GM21786 (cell line): Measurements from ENCODE around the gene GPR157.
"Not testable (repeated sequence)": the region's sequence is repeated elsewhere in the genome, so short reads cannot be mapped to it uniquely, and the experiment has no call there.

Experiments
- ATAC-seq: cut with Tn5 transposase; IDR thresholded peaks from one replicate; pipeline ENCODE4 v1.9.1; 2021; ENCODE audit not compliant: unreplicated experiment

Gene GPR157

DNA sequence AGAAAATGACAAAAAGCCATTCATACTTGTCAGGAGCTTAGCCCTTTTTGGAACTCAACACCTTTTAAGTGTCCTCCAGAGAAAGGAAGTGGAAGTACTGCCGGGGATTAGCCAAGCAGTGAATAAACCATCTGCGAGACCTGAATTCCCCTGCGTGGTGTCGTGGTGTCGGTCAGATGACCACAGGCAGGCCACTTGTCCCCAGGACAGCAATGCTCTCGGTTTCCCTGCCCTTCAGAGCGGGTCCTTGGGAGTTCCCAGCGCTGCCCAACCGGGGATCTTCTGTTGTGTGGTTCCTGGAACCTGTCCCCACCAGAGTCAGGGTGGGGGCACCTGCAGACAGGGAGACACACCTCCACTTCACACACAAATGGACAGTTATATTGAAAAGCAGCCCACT is 9.2 kb downstream of the GPR157 start:
- ATAC-seq, result no peak

DNA sequence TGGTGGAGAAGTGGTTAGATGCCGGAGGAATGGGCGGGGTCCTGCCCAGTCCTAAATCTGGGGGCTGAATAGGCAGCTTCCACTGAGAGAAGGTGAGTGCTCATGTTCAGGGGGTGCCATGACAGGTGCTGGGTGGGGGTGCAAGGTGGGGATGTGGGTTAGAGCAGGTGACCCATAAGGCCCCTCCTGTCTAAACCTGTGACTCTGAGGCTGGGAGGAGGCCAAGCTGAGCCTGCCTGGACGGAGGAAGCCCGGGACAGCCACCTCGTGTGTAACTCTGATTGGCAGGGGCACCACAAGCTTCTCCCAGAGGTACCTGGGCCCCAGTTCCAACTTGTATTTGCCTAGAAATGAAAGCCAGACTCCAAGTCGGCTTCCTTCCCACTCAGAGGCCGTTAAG is 10.7 kb downstream of the GPR157 start:
- ATAC-seq, result no peak

GRCh38 chr1:9115351-9116205 is 13.3 kb downstream of the GPR157 start:
- no peak for ATAC-seq

DNA sequence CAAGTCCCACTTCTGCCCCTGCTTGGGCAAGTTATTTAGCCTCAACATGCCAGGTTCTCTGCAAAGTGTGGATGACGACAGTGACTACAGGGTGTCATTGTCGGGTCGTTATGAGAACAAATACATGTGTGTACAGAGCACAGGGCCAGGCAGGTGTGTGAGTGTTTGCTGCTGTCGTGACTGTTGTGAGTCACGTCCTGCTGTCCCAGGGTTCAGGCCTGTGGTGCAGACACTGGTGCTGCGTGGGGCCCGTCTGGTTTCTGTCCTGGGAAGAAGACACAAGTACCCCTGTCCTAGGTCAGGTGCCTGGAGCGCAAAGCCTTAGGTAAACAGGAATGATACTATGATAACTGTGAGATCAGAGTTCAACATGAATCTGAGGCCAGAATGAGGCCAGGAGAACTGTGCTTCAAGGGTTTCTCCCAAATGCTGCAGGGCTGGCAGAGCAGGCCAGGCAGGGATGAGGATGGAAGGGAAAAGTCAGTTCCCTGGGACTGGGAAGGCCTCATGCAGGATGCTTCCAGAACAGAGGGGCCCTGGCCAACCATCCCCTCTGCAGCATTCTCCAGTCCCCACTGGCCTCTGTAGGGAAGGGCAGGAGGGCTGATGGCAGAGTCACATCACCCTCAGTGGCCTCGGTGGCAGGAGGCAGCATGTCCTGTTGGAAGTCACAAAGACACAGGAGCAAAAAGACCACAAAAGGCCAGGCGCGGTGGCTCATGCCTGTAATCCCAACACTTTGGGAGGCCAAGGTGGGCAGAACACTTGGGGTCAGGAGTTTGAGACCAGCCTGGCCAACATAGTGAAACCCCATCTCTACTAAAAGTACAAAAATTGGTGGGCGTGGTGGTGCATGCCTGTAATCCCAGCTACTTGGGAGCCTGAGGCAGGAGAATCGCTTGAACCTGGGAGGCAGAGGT is 15.7 kb downstream of the GPR157 start:
- ATAC-seq, result no peak

DNA sequence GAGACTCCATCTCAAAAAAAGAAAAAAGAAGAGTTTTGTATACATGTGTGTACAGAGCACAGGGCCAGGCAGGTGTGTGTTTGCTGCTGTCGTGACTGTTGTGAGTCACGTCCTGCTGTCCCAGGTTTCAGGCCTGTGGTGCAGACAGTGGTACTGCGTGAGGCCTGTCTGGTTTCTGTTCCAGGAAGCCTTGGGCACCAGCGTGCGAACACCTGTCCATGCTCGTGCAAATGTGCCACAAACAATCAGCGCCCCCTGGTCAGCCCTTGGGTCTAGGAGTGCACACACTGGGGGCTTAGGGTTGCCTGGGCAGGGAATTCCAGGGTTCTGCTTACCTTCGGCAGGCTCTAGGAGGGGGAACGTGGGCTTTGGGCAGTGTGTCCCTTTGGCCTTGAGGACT is 16.9 kb downstream of the GPR157 start:
- ATAC-seq, result no peak

- ATAC-seq, result no peak
These were observed 17.6 kb downstream of the GPR157 start for GRCh38 chr1:9111357-9111691.

DNA sequence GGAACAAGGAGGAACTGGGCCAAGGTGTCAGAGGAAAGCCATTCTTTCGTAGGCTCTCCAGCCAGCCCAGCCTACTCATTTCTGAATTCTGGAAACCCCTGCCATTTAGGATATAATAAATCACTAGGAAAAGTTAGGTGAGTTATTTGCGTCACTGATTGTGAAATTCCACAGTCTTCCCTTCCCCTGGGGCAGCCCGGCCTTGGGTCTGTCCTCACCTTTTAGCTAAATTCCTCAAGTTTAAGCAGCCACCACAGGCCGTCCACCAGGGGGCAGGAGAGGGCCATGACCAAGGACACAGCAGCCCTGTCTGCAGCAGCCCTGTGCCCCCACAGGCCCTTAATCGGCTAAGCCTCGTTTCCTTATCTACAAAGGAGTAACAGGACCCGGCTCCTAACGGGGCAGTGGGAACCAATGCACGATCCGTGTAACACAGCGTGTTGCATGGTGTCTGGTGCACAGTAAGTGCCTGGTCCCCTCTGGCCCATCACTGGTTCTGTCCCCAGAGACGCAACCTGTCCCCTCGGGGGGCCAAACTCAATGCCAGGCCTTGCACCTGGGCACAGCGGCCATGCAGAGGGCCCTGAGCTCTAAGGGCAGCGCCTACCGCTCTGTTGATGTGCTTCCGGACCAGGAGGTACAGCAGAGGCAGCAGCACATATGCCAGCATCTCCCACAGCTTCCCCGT is 18.1 kb downstream of the GPR157 start:
- no peak for ATAC-seq

- ATAC-seq, result no peak
These were observed 20.7 kb downstream of the GPR157 start for GRCh38 chr1:9108056-9108665.

- ATAC-seq, result no peak
These were observed 21.8 kb downstream of the GPR157 start for GRCh38 chr1:9107136-9107535.

DNA sequence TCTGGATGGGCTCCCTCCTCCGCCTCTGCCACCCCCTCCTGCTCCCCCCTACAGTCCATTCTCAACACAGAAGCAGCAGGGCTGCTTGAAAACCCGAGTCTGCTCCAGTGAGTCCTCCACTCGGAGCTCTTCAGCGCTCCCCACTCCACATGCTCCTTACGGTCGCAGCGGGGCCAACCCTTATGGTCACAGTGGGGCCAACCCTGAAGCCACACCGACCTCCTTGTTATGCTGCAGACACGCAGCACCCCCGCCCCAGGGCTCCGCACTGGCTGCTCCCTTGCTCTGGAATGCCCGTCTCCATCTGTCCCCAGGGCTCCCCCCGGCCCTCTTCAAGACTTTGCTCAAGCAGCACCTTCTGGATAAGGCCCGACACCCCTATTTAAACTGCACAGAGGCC is 22.6 kb downstream of the GPR157 start:
- ATAC-seq, result no peak

GRCh38 chr1:9105336-9105867 is 23.5 kb downstream of the GPR157 start:
- ATAC-seq, result no peak

- ATAC-seq, result no peak
These were observed 27.3 kb downstream of the GPR157 start for GRCh38 chr1:9101510-9102146.

- ATAC-seq, result no peak
These were observed 28.3 kb downstream of the GPR157 start for GRCh38 chr1:9100471-9101043.

DNA sequence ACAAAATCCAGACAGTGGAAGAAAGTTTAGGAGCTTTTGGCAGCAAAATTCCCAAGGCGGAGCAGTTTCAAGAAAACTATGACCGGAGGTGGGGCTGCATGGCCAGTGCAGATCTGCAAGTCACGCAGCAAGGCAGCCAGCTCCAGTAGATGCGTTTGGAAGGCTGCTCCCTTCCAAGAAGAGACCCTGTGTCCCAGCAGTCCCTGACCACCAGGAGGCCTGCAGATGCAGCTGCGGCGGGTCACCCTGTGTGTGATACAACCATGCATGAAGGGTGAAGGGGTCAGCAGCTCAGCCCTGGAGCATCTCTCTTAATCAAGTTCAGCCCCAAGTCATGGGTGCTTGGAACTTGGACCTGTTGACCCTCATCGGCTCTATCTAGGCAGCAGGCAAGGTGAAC is 29.3 kb downstream of the GPR157 start:
- ATAC-seq, result no peak

DNA sequence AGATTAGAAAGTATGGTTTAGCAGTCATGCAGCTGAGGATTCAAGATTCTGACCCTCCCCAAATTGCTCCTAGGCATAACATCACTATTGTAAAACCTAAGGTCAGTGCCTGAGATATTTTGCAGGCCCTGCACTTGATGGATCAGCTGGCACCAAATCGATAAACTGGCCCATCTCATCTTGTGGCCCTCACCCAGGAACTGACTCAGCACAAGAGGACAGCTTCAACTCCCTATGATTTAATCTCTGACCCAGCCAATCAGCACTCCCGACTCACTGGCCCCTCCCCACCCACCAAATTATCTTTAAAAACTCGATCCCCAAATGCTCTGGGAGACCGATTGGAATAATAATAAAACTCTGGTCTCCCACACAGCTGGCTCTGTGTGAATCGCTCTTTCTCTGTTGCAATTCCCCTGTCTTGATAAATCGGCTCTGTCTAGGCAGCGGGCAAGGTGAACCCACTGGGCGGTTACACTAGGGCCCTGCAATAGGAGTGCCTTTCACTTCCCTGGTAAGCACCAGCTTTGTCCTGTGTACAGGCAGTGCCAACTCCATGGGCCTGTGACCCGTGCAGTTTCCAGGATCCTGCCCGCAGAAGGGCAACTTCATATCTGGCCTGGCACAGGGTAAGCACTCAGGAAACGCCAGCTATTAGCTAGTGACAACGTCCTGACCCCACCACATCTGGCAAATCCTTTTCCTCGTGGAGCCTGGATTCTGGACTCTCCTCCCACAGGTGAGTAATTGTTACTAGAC is 30.8 kb downstream of the GPR157 start:
- no peak for ATAC-seq

- ATAC-seq, result no peak
These were observed 33.1 kb downstream of the GPR157 start for GRCh38 chr1:9095818-9096217.

DNA sequence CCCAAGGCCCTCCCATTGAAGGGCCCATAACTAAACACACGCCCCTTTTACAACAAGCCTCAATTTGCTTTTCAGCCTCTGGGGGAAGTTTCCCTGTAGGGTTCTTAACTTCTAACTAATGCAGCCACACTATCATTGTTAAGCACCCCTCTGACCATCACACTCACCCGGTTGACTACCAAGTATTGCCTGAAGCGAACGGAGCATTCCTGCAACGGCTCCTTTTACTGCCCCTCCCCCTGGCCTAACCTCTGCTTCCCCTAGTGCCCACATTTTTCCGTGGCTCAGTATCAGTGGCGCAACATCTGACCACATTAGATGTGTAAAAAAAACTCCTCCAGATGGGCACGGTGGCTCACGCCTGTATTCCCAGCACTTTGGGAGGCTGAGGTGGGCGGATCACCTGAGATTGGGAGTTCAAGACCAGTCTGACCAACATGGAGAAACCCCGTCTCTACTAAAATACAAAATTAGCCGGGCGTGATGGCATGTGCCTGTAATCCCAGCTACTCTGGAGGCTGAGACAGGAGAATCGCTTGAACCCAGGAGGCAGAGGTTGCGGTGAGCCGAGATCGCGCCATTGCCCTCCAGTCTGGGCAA is 34.8 kb downstream of the GPR157 start:
- not testable (repeated sequence) for ATAC-seq

- no peak for ATAC-seq
These were observed 35.3 kb downstream of the GPR157 start for GRCh38 chr1:9093581-9093980.

DNA sequence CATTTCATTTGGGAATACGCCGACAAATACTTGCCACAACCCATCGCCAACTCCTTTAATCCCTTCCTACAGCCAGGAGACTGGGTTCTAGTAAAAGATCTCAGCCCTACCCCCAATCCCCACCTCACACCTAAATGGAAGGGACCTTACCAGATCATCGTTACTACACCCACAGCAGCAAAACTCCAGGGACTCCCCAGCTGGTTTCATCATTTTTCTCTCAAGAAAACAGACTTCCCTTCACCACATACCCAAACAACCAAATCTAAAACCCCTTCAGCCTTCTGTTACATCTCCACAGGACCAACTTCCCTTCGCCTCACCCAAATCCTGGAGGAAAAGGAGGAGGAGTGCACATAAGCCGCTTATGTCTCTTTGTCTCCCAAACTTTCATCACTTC is 35.8 kb downstream of the GPR157 start:
- ATAC-seq, result no peak
